ENCODE measurements around the gene TXNRD2. TPM values are rescaled to one million over a fixed set of nuclear protein-coding genes. Genes with fewer than 3 reads are reported as not detected.
"Not testable (repeated sequence)": the region's sequence is repeated elsewhere in the genome, so short reads cannot be mapped to it uniquely, and the experiment has no call there.

TXNRD2 gene
- total RNA-seq, 3 donors from 2014 or later (not counting 1 experiment from before 2014, with no cell fraction given) = 23.5 to 37.3 (median 24.4) TPM

DNA sequence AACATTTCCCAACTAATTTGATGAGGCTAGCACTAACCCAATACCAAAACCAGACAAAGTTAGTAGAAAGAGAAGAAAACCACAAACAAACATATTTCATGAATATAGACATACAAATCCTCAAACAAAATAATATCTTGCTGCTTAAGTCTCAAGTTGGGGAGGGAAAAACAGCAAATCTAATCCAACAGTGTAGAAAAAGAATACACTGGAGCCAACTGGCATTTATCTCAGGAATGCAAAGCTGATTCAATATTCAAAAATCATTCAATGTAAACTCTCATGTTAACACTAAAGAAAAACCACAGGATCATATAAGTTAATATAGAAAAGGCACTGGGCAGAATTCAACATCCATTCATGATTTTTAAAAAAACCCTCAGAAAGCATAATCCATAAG, 105.1 kb downstream of the TXNRD2 start:
- H3K27ac ChIP-seq (ENCODE audit: low read length) = no peak overlapping the region
- ATAC-seq = no peak
- H3K27ac Mint-ChIP-seq = no peak overlapping the region
- H3K4me1 Mint-ChIP-seq = peaks cover 0 to 12% of the 10 kb centered on the region in 2 donors
- H3K27me3 Mint-ChIP-seq (ENCODE audit: low read depth in 2 of 2) = no peaks in the 10 kb centered on the region
- H3K4me3 ChIP-seq (ENCODE audit: low read length) = no peak overlapping the region
- no peaks in the 10 kb centered on the region for H3K27me3 ChIP-seq (ENCODE audit: control insufficient read depth, insufficient read depth, low read length)
- H3K36me3 Mint-ChIP-seq = no peaks in the 10 kb centered on the region
- no peak for DNase-seq
- intact Hi-C loops (cut with micrococcal nuclease) = no loop called here
- no peaks in the 10 kb centered on the region for H3K9me3 Mint-ChIP-seq
- TF ChIP-seq, protein P1, sequence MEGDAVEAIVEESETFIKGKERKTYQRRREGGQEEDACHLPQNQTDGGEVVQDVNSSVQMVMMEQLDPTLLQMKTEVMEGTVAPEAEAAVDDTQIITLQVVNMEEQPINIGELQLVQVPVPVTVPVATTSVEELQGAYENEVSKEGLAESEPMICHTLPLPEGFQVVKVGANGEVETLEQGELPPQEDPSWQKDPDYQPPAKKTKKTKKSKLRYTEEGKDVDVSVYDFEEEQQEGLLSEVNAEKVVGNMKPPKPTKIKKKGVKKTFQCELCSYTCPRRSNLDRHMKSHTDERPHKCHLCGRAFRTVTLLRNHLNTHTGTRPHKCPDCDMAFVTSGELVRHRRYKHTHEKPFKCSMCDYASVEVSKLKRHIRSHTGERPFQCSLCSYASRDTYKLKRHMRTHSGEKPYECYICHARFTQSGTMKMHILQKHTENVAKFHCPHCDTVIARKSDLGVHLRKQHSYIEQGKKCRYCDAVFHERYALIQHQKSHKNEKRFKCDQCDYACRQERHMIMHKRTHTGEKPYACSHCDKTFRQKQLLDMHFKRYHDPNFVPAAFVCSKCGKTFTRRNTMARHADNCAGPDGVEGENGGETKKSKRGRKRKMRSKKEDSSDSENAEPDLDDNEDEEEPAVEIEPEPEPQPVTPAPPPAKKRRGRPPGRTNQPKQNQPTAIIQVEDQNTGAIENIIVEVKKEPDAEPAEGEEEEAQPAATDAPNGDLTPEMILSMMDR (IDR thresholded peaks at IDR 0.05) = no peak
- no peaks in the 10 kb centered on the region for H3K4me1 ChIP-seq (ENCODE audit: control insufficient read depth, insufficient read depth, low read length)
- no peak overlapping the region for H3K4me3 Mint-ChIP-seq
- H3K9me3 ChIP-seq (ENCODE audit: control insufficient read depth, insufficient read depth, low read length) = no peaks in the 10 kb centered on the region
- H3K36me3 ChIP-seq (ENCODE audit: control insufficient read depth, insufficient read depth, low read length) = no peaks in the 10 kb centered on the region

DNA sequence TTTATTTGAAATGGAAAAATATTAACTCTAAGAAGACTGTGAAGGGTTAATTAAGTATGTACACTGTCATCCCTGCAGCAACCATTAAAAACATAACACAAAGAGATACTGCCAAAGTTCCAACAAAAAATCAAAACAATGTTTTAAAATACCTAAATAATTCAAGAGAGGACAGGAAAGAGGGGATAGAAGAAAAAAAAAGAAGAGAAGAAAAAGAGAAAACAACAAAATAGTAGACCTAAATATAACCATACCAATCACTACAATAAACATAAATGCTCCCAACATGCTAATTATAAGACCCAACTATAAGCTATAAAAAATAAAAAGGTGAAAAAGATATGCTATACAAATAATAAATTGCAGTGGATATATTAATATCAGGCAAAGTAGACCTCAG, 107.0 kb downstream of the TXNRD2 start:
- no peak overlapping the region for H3K27ac Mint-ChIP-seq
- H3K36me3 Mint-ChIP-seq = no peaks in the 10 kb centered on the region
- H3K4me1 Mint-ChIP-seq = peaks cover 0 to 12% of the 10 kb centered on the region in 2 donors
- no peaks in the 10 kb centered on the region for H3K27me3 Mint-ChIP-seq (ENCODE audit: low read depth in 2 of 2)
- no peak for DNase-seq
- H3K9me3 ChIP-seq (ENCODE audit: control insufficient read depth, insufficient read depth, low read length) = no peaks in the 10 kb centered on the region
- TF ChIP-seq, protein P1 (IDR thresholded peaks at IDR 0.05) = no peak
- ATAC-seq = no peak
- no peaks in the 10 kb centered on the region for H3K9me3 Mint-ChIP-seq
- H3K4me3 ChIP-seq (ENCODE audit: low read length) = no peak overlapping the region
- H3K4me3 Mint-ChIP-seq = no peak overlapping the region
- H3K27me3 ChIP-seq (ENCODE audit: control insufficient read depth, insufficient read depth, low read length) = no peaks in the 10 kb centered on the region
- intact Hi-C loops (cut with micrococcal nuclease) = no loop called here
- no peaks in the 10 kb centered on the region for H3K4me1 ChIP-seq (ENCODE audit: control insufficient read depth, insufficient read depth, low read length)
- H3K36me3 ChIP-seq (ENCODE audit: control insufficient read depth, insufficient read depth, low read length) = no peaks in the 10 kb centered on the region
- H3K27ac ChIP-seq (ENCODE audit: low read length) = no peak overlapping the region

DNA sequence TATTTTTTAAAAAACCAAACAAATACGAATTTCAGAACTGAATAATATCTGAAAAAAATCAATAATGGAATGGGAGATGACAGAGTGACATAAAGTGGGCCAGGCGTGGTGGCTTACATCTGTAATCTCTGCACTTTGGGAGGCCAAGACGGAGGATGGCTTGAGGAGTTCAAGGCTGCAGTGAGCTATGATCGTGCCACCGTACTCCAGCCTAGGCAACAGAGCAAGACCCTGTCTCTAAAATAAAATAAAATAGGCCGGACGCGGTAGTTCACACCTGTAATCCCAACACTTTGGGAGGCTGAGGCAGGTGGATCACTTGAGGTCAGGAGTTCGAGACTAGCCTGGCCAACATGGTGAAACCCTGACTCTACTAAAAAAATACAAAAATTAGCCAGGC, 108.3 kb downstream of the TXNRD2 start:
- H3K9me3 Mint-ChIP-seq; H3K27me3 ChIP-seq (ENCODE audit: control insufficient read depth, insufficient read depth, low read length); H3K36me3 Mint-ChIP-seq; H3K27me3 Mint-ChIP-seq (ENCODE audit: low read depth in 2 of 2); H3K4me3 Mint-ChIP-seq; intact Hi-C loops (cut with micrococcal nuclease); H3K9me3 ChIP-seq (ENCODE audit: control insufficient read depth, insufficient read depth, low read length); DNase-seq; H3K27ac ChIP-seq (ENCODE audit: low read length); H3K36me3 ChIP-seq (ENCODE audit: control insufficient read depth, insufficient read depth, low read length); H3K4me1 ChIP-seq (ENCODE audit: control insufficient read depth, insufficient read depth, low read length); ATAC-seq; H3K4me3 ChIP-seq (ENCODE audit: low read length); H3K27ac Mint-ChIP-seq: not testable (repeated sequence)
- WGBS (ENCODE audit: insufficient coverage) = 88% methylated on average over 9 of the region's 9 CpGs
- peaks cover 0 to 12% of the 10 kb centered on the region in 2 donors for H3K4me1 Mint-ChIP-seq

DNA sequence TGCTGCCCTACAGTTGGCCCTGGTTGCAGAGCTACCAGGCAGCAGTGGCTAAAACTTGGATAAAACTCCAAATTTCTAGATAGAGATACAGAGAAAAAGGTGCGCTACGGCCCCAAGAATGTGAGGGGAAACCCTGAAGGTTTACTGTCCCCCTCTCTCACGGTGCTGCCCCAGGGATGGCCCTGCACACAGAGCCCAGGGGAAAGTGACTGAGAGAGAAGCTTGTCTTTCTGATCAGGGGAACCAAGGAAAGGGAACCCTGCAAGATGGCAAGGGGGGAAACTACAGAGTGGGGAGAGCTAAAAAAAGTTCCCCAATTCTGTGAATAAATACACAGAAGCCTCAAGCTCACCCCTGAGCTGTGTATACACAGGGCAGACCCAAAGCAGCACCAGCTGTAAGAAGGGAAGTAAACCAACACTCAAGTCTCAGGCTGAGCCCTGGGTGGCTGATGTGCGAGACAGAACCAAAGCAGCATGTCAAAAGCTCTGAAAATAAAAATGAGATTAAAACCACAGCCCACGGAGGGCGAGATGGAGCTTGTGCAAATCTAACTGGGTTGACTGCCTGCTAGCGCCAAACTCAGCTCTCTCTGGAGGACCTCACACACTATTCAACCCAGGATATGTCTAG, 109.0 kb downstream of the TXNRD2 start:
- no peak overlapping the region for H3K4me3 Mint-ChIP-seq
- H3K9me3 Mint-ChIP-seq = no peaks in the 10 kb centered on the region
- H3K27ac Mint-ChIP-seq = no peak overlapping the region
- H3K27me3 Mint-ChIP-seq (ENCODE audit: low read depth in 2 of 2) = no peaks in the 10 kb centered on the region
- peaks cover 0 to 12% of the 10 kb centered on the region in 2 donors for H3K4me1 Mint-ChIP-seq
- intact Hi-C loops (cut with micrococcal nuclease) = no loop called here
- Histone ChIP-seq H3K4me1 (ENCODE audit: control insufficient read depth, insufficient read depth, low read length) (no peaks in the 10 kb centered on the region), H3K36me3 (ENCODE audit: control insufficient read depth, insufficient read depth, low read length) (no peaks in the 10 kb centered on the region), H3K27ac (ENCODE audit: low read length) (no peak overlapping the region), H3K4me3 (ENCODE audit: low read length) (no peak overlapping the region), H3K9me3 (ENCODE audit: control insufficient read depth, insufficient read depth, low read length) (no peaks in the 10 kb centered on the region), H3K27me3 (ENCODE audit: control insufficient read depth, insufficient read depth, low read length) (no peaks in the 10 kb centered on the region)
- DNase-seq (no peak), ATAC-seq (no peak)
- TF ChIP-seq, protein P1 (IDR thresholded peaks at IDR 0.05) = no peak
- 62% methylated on average over 7 of the region's 7 CpGs for WGBS (ENCODE audit: insufficient coverage)
- H3K36me3 Mint-ChIP-seq = no peaks in the 10 kb centered on the region

DNA sequence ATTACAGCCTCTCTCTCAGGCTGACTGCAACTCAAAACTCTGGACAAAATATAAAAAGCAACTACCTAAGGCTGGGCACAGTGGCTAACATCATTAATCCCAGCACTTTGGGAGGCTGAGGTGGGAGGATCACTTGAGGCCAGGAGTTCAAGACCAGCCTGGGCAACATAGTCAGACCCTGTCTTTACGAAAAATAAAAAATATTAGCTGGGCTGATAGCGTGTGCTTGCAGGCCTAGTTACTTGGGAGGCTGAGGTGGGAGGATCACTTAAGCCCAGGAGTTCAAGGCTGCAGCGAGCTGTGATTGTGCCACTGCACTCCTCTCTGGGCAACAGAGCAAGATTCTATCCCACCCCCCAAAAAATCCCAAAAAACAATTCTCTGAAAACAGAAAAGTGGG, 109.6 kb downstream of the TXNRD2 start:
- ATAC-seq; H3K4me3 Mint-ChIP-seq; H3K27me3 ChIP-seq (ENCODE audit: control insufficient read depth, insufficient read depth, low read length); H3K4me1 ChIP-seq (ENCODE audit: control insufficient read depth, insufficient read depth, low read length); H3K36me3 ChIP-seq (ENCODE audit: control insufficient read depth, insufficient read depth, low read length); H3K27ac ChIP-seq (ENCODE audit: low read length); H3K9me3 ChIP-seq (ENCODE audit: control insufficient read depth, insufficient read depth, low read length); DNase-seq; H3K4me3 ChIP-seq (ENCODE audit: low read length); H3K9me3 Mint-ChIP-seq; intact Hi-C loops (cut with micrococcal nuclease); H3K27me3 Mint-ChIP-seq (ENCODE audit: low read depth in 2 of 2); H3K27ac Mint-ChIP-seq; H3K36me3 Mint-ChIP-seq: not testable (repeated sequence)
- peaks cover 0 to 12% of the 10 kb centered on the region in 2 donors for H3K4me1 Mint-ChIP-seq
- WGBS (ENCODE audit: insufficient coverage) = 84% methylated on average over 3 of the region's 3 CpGs
